ENCODE measurements around the gene SFTPA2. TPM values are rescaled to one million over a fixed set of nuclear protein-coding genes. Genes with fewer than 3 reads are reported as not detected.
"Not testable (repeated sequence)": the region's sequence is repeated elsewhere in the genome, so short reads cannot be mapped to it uniquely, and the experiment has no call there.

SFTPA2 gene
- total RNA-seq, 4 donors from 2014 or later, result not detected

GRCh38 chr10:79542626-79543025 is 17.6 kb downstream of the SFTPA2 start:
- H3K4me1 ChIP-seq, result no peaks in the 10 kb centered on the region
- 71% methylated on average over 2 of the region's 2 CpGs for WGBS
- H3K27me3 ChIP-seq, result no peaks in the 10 kb centered on the region
- H3K4me3 ChIP-seq, result no peak overlapping the region
- no peak for TF ChIP-seq POLR2AphosphoS5 (IDR thresholded peaks at IDR 0.05)
- no peaks in the 10 kb centered on the region for H3K36me3 ChIP-seq
- H3K27ac ChIP-seq, result no peak overlapping the region
- no peaks in the 10 kb centered on the region for H3K9me3 ChIP-seq
- no peak for DNase-seq (ENCODE audit: low spot score in 2 of 2)

GRCh38 chr10:79540930-79541329 is 19.3 kb downstream of the SFTPA2 start:
- WGBS, result 94% methylated on average over 1 of the region's 1 CpG
- not testable (repeated sequence) for DNase-seq (ENCODE audit: low spot score in 2 of 2); H3K27me3 ChIP-seq; H3K36me3 ChIP-seq; H3K9me3 ChIP-seq; H3K27ac ChIP-seq; H3K4me1 ChIP-seq; H3K4me3 ChIP-seq

- H3K4me1 ChIP-seq; DNase-seq (ENCODE audit: low spot score in 2 of 2); H3K4me3 ChIP-seq; H3K27ac ChIP-seq; H3K36me3 ChIP-seq; H3K9me3 ChIP-seq; H3K27me3 ChIP-seq: not testable (repeated sequence)
- WGBS, result 85% methylated on average over 6 of the region's 6 CpGs
These were observed 21.9 kb downstream of the SFTPA2 start for GRCh38 chr10:79538311-79538710.

GRCh38 chr10:79533903-79534175 is 26.4 kb downstream of the SFTPA2 start:
- no CpG with 5 or more reads among the region's 5 CpGs for WGBS
- H3K36me3 ChIP-seq; DNase-seq (ENCODE audit: low spot score in 2 of 2); H3K9me3 ChIP-seq; H3K4me1 ChIP-seq; H3K27ac ChIP-seq; H3K27me3 ChIP-seq; H3K4me3 ChIP-seq: not testable (repeated sequence)

- not testable (repeated sequence) for H3K36me3 ChIP-seq, H3K4me1 ChIP-seq
- WGBS, result 54% methylated on average over 4 of the region's 11 CpGs
These were observed 26.9 kb downstream of the SFTPA2 start for GRCh38 chr10:79533142-79533902.

GRCh38 chr10:79528261-79528660 is 31.9 kb downstream of the SFTPA2 start:
- H3K27me3 ChIP-seq; H3K4me1 ChIP-seq; H3K36me3 ChIP-seq; DNase-seq (ENCODE audit: low spot score in 2 of 2); H3K9me3 ChIP-seq; H3K4me3 ChIP-seq; H3K27ac ChIP-seq: not testable (repeated sequence)
- WGBS, result 57% methylated on average over 1 of the region's 4 CpGs

More at GRCh38 chr10:79533142-79533902, 26.9 kb downstream of the SFTPA2 start:
- not testable (repeated sequence) for DNase-seq (ENCODE audit: low spot score in 2 of 2); H3K27ac ChIP-seq; H3K27me3 ChIP-seq; H3K4me3 ChIP-seq; H3K9me3 ChIP-seq

- not testable (repeated sequence) for DNase-seq (ENCODE audit: low spot score in 2 of 2); H3K4me1 ChIP-seq; H3K27me3 ChIP-seq; H3K9me3 ChIP-seq; H3K36me3 ChIP-seq; H3K4me3 ChIP-seq; H3K27ac ChIP-seq
- WGBS, result no CpG with 5 or more reads among the region's 8 CpGs
These were observed 35.0 kb downstream of the SFTPA2 start for GRCh38 chr10:79525049-79525710.

GRCh38 chr10:79523157-79523853 is 36.9 kb downstream of the SFTPA2 start:
- WGBS, result 77% methylated on average over 5 of the region's 13 CpGs

GRCh38 chr10:79522464-79522863 is 37.7 kb downstream of the SFTPA2 start:
- not testable (repeated sequence) for H3K27ac ChIP-seq; H3K4me1 ChIP-seq; DNase-seq (ENCODE audit: low spot score in 2 of 2); H3K36me3 ChIP-seq; H3K9me3 ChIP-seq; H3K27me3 ChIP-seq; H3K4me3 ChIP-seq
- WGBS, result 97% methylated on average over 3 of the region's 4 CpGs

More at GRCh38 chr10:79523157-79523853, 36.9 kb downstream of the SFTPA2 start:
- H3K27me3 ChIP-seq; DNase-seq (ENCODE audit: low spot score in 2 of 2); H3K9me3 ChIP-seq; H3K4me1 ChIP-seq; H3K4me3 ChIP-seq; H3K36me3 ChIP-seq; H3K27ac ChIP-seq: not testable (repeated sequence)

- 72% methylated on average over 5 of the region's 6 CpGs for WGBS
- not testable (repeated sequence) for H3K4me3 ChIP-seq; H3K27ac ChIP-seq; H3K27me3 ChIP-seq; H3K36me3 ChIP-seq; H3K4me1 ChIP-seq; DNase-seq (ENCODE audit: low spot score in 2 of 2); H3K9me3 ChIP-seq
These were observed 38.5 kb downstream of the SFTPA2 start for GRCh38 chr10:79521751-79522150.

- not testable (repeated sequence) for H3K4me3 ChIP-seq; H3K27ac ChIP-seq; H3K9me3 ChIP-seq; H3K36me3 ChIP-seq; H3K27me3 ChIP-seq; H3K4me1 ChIP-seq; DNase-seq (ENCODE audit: low spot score in 2 of 2)
- 47% methylated on average over 2 of the region's 4 CpGs for WGBS
These were observed 42.6 kb downstream of the SFTPA2 start for GRCh38 chr10:79517567-79517966.

- DNase-seq (ENCODE audit: low spot score in 2 of 2); H3K36me3 ChIP-seq; H3K9me3 ChIP-seq; H3K4me3 ChIP-seq; H3K27ac ChIP-seq; H3K4me1 ChIP-seq; H3K27me3 ChIP-seq: not testable (repeated sequence)
- 66% methylated on average over 5 of the region's 7 CpGs for WGBS
These were observed 43.5 kb downstream of the SFTPA2 start for GRCh38 chr10:79516532-79517205.

- 74% methylated on average over 5 of the region's 17 CpGs for WGBS
- not testable (repeated sequence) for H3K9me3 ChIP-seq
These were observed 48.2 kb downstream of the SFTPA2 start, which contains the start of gene EIF5AL1 for GRCh38 chr10:79511891-79512583. EIF5AL1 (plus strand) TSS chr10:79512533; CDS start chr10:79512650, 117 bp downstream.

More at GRCh38 chr10:79511891-79512583, 48.2 kb downstream of the SFTPA2 start, which contains the start of gene EIF5AL1:
- not testable (repeated sequence) for H3K4me1 ChIP-seq; H3K27ac ChIP-seq; H3K4me3 ChIP-seq; DNase-seq (ENCODE audit: low spot score in 2 of 2); H3K36me3 ChIP-seq; H3K27me3 ChIP-seq

Data from suprapubic skin (tissue), 4 donors.